CD4-positive, alpha-beta T cell treated with Interleukin-2 at 100 ng/mL for 4 hours (primary cell): ENCODE measurements around the gene G0S2.

Experiments used
- DNase-seq: peaks from one replicate; pipeline ENCODE4 v3.0.0-alpha.2; 2020; ENCODE audit warnings: low spot score

The G0S2 gene

GRCh38 chr1:209648931-209649776, 26.1 kb upstream of the G0S2 start:
- peak; percentile 26 for DNase-seq

DNA sequence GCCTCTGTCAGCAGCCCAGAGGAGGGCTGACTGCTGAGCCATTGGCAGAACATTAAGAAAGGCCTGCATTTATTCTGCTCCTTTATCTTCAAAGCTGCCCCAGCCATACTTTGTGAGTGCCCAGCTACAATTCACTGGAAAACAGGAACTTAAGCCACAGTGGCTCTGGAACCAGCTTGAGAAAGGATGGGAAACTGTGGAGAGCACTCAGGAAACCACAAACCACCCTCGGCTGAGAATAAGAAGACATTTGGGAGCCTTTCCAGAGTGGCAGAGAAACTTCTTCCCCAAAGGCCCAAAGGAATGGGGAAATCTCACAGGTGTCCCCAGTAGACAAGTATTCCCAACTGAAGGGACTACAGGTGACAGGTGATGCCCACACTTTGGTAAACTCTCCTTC, 24.8 kb upstream of the G0S2 start:
- DNase-seq, result no peak

DNA sequence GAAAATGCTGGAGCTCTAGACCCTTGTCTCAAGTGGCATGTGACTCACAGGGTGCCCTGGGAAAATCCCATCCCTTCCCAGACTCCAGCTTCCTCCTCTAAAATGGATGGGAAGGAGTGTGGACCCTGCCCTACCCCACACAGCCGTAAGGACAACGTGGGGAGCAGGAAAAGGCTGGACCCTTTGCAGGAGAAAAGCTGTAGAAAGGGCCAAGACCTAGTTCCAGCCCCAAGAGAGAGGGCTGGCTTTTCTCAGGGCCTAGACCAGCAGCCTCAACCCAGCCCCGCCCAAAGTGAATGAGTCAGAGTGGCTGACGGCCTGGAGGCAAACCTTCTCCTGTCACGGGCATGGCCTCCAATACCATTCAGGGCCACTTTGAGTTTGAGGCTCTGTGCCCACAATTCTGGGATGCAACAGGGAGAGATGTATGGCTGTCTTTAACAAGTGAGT, 24.0 kb upstream of the G0S2 start:
- DNase-seq, result peak; percentile 66

DNA sequence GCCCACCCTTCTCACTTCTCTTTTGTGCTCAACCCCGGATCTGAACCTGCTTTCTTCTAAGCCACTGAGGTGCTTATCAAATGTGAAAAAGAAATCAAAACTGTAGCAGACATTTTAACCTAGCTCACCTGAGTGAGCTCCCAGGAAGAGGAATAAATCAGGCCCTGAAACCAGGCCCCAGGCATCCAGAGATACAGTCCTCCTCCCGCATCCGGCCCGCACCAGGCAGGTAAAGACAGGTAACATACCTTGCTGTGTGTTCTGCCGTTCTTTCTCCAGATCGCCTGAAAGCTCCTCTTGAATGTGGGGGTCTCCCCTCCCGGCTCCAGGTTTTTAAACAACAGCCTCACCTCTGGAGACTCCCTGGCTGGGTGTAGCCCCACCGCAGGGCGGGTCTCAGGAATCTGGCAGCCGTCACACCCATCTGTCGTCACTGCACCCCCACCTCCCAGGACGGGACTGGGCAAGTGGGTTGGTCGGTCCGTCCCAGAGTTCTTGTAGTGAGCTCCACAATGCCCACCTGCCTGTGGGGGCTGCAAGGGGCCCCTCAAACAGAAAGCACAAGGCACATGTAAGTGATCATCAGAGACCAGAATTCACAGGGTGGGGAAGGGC, 23.0 kb upstream of the G0S2 start, which contains the start of gene LAMB3:
Gene LAMB3, minus strand, starts transcription at position 305 of the 615 bp plus-strand sequence. CDS start 1,481 bp downstream, outside the sequence.
- no peak for DNase-seq

DNA sequence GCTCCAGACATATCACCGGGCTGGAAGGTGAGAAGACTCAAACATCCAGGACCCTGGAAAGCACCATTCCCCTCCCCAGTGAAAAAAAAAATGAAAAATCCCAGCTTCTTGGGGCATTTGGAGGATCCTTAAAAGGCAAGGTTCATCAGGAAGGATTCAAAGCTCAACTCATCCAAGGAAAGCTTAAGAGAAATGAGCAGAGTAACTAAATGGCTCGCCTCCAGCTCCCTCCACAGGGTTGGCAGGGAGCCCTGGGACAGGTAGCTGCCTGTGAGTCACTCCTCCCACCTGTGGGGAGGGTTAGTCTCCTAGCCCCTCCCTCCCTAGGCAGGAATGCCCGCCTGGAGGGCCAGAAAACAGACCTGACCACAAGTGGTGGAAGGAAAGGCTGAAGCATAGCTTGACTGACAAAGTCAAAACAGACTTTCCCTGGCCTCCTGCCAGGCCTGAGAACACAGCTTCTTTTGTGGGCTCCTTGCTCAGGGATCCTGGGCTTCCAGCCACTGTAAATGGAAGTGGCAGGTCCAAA, 22.3 kb upstream of the G0S2 start:
- peak; percentile 38 for DNase-seq

DNA sequence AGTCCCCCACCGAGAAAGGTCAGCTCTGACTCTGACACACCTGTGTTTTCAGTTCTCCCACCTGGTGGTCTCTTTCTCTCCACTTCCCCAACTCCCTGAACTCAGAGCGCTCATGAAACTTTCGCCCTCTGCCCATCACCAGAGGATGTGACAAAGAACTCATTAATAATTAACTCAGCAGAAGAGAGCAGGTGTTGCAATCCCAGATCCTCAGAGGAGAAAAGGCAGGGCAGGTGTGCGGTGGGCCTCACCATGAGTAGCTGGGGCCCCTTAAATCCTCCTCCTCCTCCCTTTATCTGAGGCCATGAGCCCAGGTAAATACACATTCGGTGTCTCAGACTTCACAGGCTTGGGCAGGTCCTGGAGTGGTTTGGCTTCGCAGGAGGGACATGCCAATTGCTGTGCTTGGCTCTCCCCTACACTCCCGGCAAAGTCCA, 21.3 kb upstream of the G0S2 start:
- no peak for DNase-seq

DNA sequence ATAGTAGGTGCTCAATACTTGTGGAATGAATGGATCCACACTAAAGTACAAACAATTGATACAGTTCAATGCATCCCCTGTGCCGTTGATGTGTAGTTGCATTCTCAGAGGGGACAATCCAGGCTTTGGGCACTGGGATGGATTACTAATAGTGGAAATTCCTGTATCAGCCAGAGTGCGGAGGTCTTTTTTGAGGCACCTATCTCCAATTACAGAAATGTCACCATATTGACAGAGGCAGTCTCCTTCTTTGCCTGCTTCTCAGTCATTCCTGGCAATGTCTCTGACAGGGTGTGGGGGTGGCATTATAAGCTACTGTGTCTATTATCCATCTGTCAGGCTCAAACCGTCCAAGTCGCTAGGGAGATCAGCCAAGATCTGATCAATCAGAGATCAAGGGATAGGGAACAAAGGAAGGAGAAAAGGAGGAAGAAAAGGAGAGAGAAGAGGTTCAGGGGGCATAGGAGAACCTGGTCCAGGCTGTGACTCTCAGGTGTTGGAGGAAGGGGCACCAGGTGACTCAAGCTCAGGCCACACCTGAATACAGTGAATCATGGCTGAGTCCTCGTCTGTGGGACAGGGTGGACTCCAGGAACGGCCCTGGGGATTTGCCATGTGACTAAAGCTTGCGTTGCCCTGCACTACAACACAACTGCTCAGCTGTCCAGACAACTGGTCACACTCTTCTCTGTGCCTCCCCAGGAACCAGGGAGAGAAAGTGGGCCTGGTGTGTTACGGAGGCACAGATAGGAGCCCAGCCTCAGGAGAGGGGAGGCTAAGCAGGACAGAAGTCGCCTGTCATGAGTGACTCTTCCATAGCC, 19.6 kb upstream of the G0S2 start:
- no peak for DNase-seq

DNA sequence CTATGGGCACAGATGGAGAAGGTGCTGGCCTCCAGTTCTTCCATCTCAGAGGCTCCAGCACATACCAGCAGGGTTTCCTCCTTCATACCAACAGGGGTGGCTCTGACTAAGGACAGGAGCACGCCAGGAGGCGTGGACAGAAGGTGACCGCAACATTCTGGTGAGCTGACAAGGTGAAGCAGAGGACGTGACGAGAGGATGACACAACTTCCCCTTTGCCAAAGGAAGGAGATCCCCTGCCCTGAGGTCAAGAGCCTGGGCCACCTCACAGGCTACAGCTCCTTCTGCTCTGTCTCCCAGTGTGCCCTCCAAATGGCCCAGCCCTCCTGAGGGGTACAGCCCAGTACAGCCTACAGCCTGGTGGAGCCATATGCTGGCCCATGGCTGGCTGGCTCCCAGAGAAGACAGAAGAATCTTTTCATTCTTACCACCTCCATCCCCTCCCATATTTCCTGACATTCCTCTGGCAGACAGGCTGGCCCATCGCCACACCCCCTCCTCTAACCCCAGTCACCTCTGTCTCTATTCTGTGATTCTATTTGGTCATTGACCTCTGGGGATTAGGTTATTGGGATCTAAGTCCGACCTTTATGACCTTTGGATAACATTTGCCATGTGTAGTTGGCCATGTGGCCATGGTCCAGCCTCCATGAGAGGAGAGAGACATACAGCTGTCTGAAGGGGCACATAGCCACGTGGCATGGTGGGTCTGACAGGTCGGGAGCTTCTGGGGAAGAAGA, 17.9 kb upstream of the G0S2 start:
- no peak for DNase-seq

DNA sequence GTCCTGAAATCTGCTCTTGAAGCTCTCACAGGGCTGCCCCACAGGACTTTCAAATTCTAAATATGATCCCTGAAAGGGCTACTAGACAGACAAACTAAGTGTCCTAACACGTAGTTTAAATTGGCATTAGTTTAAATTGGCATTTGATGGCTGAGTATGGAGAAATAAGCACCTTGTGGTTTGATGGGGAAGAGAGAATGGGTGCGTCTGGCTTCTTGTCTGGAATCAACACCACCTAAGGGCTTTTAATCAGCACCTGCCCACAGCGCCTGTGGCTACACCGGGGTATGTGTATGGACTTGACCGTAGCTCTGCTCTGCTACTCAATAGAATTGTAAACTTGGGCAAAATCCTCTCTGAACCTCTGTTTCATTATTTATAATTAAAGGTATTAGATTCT, 17.3 kb upstream of the G0S2 start:
- no peak for DNase-seq

DNA sequence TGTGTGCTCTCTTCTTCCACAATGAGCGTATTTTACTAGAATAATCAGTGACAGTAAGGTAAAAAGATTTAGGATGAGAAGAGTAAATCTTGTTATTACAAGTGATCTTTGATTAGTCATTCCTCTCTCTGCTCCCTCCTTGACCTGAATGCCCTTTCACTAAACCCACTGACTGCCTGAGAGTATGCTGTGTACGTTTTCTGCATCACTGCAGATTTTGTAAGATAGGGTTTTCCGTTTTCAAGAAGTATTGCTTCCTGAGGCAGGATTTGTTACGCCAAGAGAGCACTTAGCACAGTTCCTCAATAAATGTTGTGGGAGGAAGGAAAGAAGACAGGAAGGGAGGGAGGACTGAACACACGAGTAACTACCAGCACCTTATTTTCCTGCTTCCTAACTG, 15.3 kb upstream of the G0S2 start:
- DNase-seq, result peak; percentile 7

DNA sequence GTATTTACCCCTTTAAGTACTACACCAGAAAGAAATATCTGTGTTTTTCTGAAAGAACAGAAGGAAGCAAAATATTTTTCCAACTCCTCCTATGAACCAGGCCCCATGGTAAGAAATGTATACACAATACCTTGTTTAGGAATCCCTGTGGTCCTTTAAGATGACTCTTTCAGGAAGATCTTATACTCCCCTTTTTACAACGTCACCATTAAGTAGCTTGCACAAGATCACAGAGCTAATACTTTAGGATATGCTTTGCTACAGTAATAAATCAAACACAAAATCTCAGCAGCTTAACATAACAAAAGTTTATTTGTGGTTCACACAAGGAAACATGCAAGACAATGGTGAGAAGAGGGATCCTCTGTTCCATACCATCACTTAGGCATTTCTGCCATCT, 14.1 kb upstream of the G0S2 start:
- no peak for DNase-seq

DNA sequence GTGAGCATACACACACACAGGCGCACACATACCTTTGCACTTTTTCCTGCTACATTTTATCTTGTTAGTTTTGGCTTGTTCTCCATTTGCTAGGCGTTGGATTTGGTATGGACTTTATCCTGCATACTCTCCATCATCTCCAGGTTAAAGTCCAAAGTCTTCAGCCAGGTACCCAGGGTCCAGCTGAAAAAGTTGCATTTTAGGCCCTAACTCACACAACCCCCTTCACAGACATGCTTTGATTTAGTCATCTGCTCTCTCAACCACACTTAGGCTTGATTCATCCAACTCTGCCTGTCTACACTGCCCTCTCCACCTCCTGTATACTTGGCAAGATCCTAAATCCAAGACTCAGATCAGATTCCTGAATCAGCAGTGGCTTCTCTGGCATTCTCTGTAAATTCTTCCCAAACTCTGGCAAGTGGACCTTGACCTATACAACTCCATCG, 12.3 kb upstream of the G0S2 start:
- no peak for DNase-seq

- no peak for DNase-seq
These were observed 8.1 kb upstream of the G0S2 start for GRCh38 chr1:209667103-209667502.

DNA sequence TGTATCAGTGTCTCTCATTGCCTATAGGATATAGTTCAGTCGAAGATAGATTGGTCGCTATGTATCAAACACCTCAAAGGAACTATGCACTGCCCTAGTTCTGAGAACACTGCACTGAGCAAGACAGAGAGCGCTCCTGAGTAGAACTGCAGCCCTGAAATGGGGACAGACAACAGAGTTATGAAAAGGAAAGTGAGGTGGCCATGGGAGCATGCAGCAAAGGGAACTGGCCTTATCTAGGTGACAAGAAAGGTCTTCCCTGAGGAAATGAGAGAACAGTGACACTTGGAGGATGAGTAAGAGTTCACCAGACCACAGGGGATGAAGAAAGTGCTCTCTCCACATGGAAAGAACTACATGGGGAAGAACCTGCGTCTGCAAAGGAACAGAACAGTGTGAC, 7.5 kb upstream of the G0S2 start:
- DNase-seq, result no peak

- DNase-seq, result no peak
These were observed 4.7 kb upstream of the G0S2 start for GRCh38 chr1:209670441-209671082.

- peak; percentile 51 for DNase-seq
These were observed 2.2 kb upstream of the G0S2 start for GRCh38 chr1:209672705-209673630.

- no peak for DNase-seq
These were observed 1.4 kb upstream of the G0S2 start for GRCh38 chr1:209673631-209674417.

GRCh38 chr1:209675565-209676154, 448 bp downstream of the G0S2 start:
- DNase-seq, result no peak
